ENCODE data around the gene GALNT3.

The GALNT3 gene

DNA sequence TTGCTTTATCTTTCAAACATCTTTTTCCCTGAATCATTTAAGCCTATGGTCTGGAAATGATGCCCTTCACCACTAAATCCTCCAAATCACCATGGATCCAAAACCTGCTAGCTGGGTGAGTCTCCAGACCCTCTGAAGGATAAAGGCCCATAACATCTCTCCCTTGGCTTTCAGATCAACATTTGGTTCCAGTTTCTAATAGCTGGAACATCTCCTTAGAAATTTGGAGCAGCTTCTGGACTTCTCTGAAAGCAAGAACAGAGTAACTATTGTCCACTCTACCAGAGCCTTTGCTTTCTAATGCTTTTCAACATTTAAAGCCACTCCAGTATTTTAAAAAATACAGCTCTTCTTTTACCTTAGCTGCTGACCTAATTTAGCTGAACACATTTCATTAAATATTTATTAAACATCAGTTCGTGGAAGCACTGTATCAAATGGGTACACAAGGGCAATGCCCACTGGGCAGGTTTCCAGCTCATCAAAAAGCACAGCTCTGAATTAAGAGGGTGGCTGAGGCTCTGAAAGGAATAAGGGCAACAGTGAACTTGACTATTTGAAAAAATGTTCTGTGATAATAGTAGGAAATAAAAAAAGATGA is 75.3 kb downstream of the GALNT3 start:
- no peak for DNase-seq

DNA sequence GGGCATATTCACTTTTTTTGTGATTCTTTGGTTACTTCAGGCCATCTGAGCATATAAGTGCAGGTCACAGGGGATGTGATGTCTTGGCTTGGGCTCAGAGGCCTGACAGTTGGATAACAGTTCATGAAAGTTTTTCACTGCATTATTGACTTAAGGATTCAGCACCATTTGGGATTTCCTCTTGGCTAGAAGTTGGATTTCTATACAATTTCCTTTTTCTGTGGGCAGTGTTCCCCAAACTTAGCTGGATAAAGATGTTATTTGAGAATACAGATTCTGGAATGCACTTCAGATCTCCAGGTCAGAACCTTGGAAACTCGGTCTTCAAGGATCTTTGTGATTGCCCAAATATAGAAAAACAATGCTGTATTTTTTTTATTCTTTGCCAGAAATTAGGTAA is 78.0 kb downstream of the GALNT3 start:
- no peak for DNase-seq

DNA sequence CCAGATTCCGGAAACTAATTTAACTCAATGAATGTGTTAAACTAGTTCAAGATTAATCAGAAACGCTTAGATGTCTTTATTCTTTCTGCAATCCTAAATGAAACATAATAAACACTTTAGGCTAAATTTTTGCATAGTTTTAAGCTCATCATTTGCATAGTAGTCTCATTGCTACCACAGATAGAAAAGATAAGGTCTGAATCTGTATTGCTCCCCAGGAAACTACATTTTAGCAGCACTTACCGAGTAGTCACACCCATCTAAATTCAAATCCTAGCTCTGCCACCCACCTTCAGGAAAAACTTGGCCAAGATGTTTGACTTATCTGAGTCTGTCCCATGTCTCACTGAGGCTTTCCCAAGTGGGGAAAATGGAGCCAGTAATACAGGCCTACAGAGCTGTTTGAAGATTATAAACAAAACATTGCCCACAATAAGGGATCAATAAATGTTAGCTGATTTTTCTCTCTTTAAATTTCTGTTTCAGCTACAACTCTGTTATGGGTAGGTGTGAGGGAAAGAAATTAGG is 87.0 kb downstream of the GALNT3 start:
- no peak for DNase-seq

DNA sequence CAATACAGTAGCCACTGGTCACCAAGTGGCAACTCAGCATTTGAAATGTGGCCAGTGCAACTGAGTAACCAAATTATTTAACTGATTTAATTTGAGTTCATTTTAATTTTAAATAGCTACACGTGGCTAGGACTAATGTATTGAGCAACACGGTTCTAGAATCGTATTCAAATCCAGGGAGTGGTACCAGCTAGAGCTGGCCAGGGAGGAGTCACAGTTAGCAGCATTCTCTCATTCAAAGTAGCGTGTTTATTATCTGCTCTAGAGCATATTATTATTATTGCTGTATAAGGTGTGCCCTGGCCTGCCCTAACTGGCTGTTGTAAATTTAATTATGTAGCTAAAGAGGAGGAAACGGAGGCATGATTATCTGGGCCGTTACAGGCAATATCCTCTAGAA is 92.9 kb downstream of the GALNT3 start:
- no peak for DNase-seq

DNA sequence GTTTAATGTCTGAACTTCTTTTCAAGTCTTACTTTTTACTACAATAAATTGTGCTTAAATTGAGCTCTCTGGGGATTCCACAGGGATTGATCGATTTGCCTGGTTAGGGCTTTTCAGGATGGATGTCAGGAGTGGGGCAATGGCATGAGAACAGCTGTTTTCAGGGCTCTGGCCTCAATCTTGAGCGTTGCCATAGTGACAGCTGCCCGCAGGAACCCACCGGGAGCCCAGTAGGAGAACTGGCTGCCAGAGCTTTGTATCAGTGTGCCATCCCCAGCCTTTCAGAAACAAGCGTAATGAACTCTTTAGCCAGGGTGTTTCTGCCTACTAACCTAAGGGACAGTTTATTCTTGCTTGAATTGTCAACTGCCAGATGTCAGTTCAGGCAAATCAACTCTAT is 93.5 kb downstream of the GALNT3 start:
- DNase-seq: no peak

DNA sequence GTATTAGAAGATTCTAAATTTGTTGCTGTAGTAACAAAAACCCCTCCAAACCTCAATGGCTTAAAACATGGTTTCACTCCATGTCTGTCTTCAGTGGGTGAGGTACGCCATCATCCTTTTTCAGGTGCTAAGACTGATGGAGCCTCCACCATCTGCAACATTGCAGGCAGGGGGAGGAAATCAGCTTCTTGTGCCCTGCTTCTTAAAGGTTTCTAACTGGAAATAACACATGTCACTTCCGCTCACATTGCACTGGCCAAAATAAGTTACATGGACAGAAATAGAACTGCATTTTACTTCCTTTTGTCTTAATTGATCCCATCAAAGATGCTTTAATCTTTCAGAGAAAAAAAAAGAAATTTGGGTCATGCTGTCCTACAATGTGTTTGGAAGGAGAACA is 94.1 kb downstream of the GALNT3 start:
- DNase-seq: no peak

DNA sequence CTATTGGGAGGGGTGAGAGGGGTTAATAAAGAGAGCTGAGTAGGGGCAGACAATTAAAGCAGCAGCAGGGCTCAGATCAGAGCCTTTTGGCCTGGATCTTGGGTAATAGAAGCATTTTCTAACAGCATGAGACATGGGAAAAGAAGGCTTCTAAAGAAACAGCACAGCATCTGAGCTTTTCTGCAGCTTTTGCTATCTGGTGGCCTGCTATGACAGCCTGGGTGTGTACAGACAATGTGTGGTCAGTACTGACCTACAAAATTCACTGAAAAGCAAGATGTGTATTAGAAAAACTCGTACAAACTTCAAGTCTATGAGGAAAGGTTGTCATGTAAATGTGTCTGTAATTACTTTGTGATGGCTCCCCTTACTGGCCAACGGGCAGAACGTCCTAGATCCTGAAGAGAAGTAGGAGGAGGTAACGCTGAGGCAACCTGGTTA is 95.6 kb downstream of the GALNT3 start:
- no peak for DNase-seq

DNA sequence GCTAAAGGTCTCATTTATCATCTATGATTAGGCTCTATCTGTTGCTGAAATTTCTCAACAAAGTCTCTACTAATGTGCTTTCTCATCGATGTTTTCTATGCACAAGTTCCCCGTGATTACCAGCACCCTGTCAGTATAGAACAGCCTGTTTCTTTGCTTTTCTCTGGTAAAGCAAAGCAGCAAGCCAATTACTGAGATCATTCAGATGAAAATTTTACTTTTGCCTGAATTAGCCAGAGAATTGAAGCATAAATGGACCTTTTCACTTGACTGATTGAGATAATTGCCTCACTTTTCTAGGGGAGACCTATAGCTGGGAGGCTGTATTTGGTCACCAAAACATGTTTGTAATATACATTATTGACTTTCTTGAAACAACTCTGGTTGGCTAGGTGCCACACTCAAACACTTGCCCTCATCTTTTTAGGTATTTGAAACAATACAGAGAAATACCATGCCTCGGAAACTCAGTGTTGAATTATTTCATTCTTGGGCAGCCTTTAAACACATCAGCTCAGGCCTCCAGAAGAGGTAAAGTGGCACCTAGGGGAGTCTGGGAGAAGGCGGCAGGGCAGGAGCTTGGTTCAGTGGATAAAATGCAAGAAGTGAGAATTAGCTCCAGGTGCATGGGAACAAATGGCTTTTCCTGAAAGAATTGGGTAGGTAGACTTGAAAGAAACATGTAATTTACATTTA is 96.2 kb downstream of the GALNT3 start:
- no peak for DNase-seq

Measured in activated CD8-positive, alpha-beta memory T cell treated with anti-CD3 and anti-CD28 coated beads, Interleukin-2, amount 50 U/mL, for 48 hours (primary cell).